ENCODE results near the gene AJM1.

DNA sequence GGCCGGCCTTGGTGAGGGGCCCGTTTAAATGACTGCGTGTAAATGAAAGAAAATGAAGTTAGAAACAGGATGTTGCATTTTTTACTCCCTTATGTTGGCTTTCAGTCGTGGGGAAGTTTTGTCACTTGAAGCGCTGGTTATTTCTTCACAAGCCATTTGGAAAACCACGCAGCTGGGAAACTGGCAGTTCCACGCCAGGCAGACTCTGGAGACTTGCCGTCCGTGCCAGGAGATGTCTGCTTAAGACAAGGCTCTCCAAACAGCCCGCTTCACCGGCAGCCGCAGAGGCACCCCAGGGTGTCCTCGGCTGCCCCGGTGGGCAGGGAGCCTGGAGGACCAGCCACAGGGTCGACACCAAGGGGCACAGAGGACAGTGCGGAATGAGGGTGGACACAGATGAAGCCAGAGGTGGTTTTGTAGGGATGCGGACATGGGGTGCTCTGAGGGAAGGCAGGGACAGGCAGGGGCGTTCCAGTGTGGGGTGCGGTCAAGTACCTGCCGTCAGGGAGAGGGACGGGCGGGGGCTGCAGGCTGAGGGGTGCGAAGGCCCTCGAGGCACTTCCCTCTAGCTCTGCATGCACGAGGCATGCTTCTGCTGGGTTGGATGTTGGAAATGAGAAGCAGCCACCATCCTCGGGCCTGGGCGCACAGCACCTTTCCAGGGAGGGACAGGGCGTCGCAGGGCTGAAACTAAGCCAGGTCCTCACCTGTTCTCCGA lies 11.1 kb upstream of the AJM1 start:
- no peak for TF ChIP-seq CSDC2 (CRISPR knock-in tag; IDR thresholded peaks at IDR 0.05)
- TF ChIP-seq OSR1 (CRISPR knock-in tag; IDR thresholded peaks at IDR 0.05), result no peak
- TF ChIP-seq ZNF70 (CRISPR knock-in tag; IDR thresholded peaks at IDR 0.05), result no peak

All from SK-N-SH treated with all-trans-retinoic acid at 6 μM for 48 hours (cell line).